ENCODE measurements around the gene PRSS1. TPM values are rescaled to one million over a fixed set of nuclear protein-coding genes. Genes with fewer than 3 reads are reported as not detected.
"Not testable (repeated sequence)": the region's sequence is repeated elsewhere in the genome, so short reads cannot be mapped to it uniquely, and the experiment has no call there.

The PRSS1 gene
- total and polyA plus RNA-seq, 7 donors = 1.3 to 8.7 (median 1.8) TPM; not detected in 3

DNA sequence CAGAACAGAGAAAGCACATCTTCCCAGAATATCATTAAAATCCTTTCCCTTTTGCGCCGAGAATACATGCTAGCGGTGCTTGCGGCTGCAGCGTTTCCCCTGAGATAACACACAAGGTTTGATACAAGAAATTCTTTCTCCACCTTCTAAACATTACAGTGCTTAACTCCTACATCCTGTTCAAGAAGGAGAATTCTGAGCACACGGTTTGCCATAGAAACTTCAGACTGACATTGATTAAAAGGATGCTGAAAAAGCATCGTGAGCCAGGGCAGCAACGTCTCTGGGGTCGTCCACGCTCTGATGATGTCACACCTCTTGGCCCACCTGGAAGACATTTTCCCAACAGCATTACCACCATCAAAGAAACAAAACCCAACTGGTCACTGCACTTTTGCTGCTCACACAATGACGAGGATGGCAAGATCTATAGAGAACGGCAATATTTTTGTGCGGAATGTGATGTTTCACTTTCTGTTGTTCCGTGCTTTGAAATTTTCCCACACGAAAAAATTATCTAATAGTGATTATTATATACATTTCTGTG is 27.0 kb upstream of the PRSS1 start:
- Histone ChIP-seq H3K27ac (no peak overlapping the region), H3K9me3 (no peaks in the 10 kb centered on the region), H3K4me1 (no peaks in the 10 kb centered on the region), H3K4me3 (no peak overlapping the region), H3K36me3 (ENCODE audit: insufficient read depth in 1 of 2, low read depth in 1 of 2) (no peaks in the 10 kb centered on the region), H3K27me3 (ENCODE audit: insufficient read depth in 3 of 3, low read length in 2 of 3) (no peaks in the 10 kb centered on the region)
- ATAC-seq = no peak
- TF ChIP-seq, protein P1, sequence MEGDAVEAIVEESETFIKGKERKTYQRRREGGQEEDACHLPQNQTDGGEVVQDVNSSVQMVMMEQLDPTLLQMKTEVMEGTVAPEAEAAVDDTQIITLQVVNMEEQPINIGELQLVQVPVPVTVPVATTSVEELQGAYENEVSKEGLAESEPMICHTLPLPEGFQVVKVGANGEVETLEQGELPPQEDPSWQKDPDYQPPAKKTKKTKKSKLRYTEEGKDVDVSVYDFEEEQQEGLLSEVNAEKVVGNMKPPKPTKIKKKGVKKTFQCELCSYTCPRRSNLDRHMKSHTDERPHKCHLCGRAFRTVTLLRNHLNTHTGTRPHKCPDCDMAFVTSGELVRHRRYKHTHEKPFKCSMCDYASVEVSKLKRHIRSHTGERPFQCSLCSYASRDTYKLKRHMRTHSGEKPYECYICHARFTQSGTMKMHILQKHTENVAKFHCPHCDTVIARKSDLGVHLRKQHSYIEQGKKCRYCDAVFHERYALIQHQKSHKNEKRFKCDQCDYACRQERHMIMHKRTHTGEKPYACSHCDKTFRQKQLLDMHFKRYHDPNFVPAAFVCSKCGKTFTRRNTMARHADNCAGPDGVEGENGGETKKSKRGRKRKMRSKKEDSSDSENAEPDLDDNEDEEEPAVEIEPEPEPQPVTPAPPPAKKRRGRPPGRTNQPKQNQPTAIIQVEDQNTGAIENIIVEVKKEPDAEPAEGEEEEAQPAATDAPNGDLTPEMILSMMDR (IDR thresholded peaks at IDR 0.05) = no peak
- 70 to 80% (median 77%) methylated on average over 15 of the region's 15 CpGs for WGBS, 3 donors
- intact Hi-C loops (cut with DNase I) = no loop called here
- no peak for DNase-seq

DNA sequence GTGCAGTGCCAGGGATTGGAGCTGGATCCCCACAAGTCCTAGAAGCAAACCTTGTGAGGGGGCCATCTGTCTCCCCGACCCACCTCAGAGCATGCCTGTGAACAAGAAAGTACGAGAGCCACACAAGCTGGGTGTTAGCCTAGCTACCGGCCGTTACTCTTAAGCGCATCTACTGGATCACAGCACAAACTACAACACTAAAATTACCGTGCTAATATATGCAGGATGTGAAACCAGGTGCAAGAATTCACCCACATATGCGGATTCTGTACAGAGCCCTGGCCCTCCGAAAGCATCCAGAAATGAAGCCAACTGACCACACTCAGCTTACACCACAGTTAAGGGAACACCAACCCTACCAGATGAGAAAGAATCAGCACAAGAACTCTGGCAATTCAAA is 16.0 kb upstream of the PRSS1 start:
- Histone ChIP-seq H3K4me1 (no peaks in the 10 kb centered on the region), H3K36me3 (ENCODE audit: insufficient read depth in 1 of 2, low read depth in 1 of 2) (no peaks in the 10 kb centered on the region), H3K27me3 (ENCODE audit: insufficient read depth in 3 of 3, low read length in 2 of 3) (no peaks in the 10 kb centered on the region), H3K4me3 (no peak overlapping the region), H3K9me3 (no peaks in the 10 kb centered on the region), H3K27ac (no peak overlapping the region)
- DNase-seq = no peak
- 85 to 87% (median 86%) methylated on average over 8 of the region's 8 CpGs for WGBS, 3 donors
- ATAC-seq = no peak
- intact Hi-C loops (cut with DNase I) = no loop called here
- TF ChIP-seq, protein P1 (IDR thresholded peaks at IDR 0.05) = no peak

DNA sequence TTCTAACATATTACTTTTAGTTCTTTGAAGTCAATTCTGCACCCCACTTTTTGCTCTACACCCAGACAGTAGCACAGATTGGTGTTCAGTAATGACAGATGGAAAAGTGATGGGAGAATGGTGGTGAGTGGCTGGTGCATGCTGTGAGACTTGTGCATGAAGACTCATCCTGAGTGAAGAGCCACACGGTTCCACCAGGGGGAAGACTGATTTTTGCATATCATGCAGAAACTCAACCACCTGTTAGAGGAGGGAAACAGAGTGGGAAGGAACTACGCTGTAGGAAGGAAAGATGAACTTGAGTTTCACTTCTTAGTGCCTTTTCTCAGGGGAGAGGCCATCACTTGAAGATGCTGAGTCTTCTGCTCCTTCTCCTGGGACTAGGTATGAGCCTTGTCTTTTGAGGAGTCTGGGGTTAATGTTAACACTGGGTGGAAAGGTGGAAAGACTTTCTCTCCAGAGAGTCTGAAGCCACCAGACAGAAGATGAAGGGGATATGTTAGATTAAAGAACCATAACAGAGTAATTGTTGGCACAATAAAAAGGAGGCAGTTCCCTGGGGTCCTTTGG is 9.3 kb upstream of the PRSS1 start:
- intact Hi-C loops (cut with DNase I) = no loop called here
- Histone ChIP-seq H3K36me3 (ENCODE audit: insufficient read depth in 1 of 2, low read depth in 1 of 2) (no peaks in the 10 kb centered on the region), H3K4me1 (no peaks in the 10 kb centered on the region), H3K27me3 (ENCODE audit: insufficient read depth in 3 of 3, low read length in 2 of 3) (no peaks in the 10 kb centered on the region), H3K27ac (no peak overlapping the region), H3K9me3 (no peaks in the 10 kb centered on the region), H3K4me3 (no peak overlapping the region)
- ATAC-seq = no peak
- WGBS, 3 donors = 51 to 60% (median 58%) methylated on average over 2 of the region's 2 CpGs
- no peak for DNase-seq
- TF ChIP-seq, protein P1 (IDR thresholded peaks at IDR 0.05) = no peak

DNA sequence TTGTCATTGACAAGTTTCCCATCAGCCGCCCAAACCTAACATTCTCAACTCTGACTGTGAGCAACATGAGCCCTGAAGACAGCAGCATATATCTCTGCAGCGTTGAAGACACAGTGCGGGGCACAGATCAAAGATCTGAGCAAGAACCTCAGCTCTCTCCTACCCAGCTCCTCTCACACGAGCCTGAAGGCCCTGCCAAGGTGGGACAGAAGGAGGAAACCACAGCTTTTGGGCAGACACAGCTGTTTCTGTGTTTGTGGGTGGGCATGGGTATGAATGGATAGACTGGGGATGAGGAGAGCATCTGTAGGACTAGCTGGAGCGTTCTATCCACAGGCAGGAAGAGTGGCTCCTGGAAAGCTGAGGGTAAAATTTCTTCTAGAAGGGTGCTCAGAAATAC is 8.5 kb upstream of the PRSS1 start:
- TF ChIP-seq, protein P1 (IDR thresholded peaks at IDR 0.05) = no peak
- Histone ChIP-seq H3K27me3 (ENCODE audit: insufficient read depth in 3 of 3, low read length in 2 of 3) (no peaks in the 10 kb centered on the region), H3K9me3 (no peaks in the 10 kb centered on the region), H3K36me3 (ENCODE audit: insufficient read depth in 1 of 2, low read depth in 1 of 2) (no peaks in the 10 kb centered on the region), H3K27ac (no peak overlapping the region), H3K4me3 (no peak overlapping the region), H3K4me1 (no peaks in the 10 kb centered on the region)
- DNase-seq (no peak), ATAC-seq (no peak)
- intact Hi-C loops (cut with DNase I) = no loop called here
- WGBS, 3 donors = 74 to 81% (median 77%) methylated on average over 5 of the region's 5 CpGs

DNA sequence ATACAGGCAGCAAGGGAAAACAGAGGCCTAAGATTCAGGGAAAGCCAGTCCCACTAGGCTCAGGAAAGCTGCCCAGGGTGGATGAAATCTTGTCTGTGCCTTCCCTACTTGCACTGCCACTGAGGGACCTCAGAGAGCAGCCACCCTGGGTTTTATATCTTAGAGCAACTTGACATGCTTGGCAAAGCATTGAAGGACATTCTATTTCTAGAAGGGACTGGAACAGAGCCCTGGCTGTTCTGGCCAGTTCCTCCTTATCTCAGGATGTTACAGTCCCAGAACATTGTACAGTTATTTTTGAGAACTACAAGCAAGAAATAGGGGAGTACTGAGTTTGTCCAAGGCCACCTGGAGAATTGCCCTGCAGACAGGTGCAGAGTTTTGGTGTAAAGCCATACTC is 7.3 kb upstream of the PRSS1 start:
- DNase-seq; H3K4me1 ChIP-seq; H3K27me3 ChIP-seq (ENCODE audit: insufficient read depth in 3 of 3, low read length in 2 of 3); intact Hi-C loops (cut with DNase I); H3K4me3 ChIP-seq; H3K27ac ChIP-seq; H3K9me3 ChIP-seq; H3K36me3 ChIP-seq (ENCODE audit: insufficient read depth in 1 of 2, low read depth in 1 of 2): not testable (repeated sequence)
- ATAC-seq = peak; percentile 64 to 98 (median 86)
